ENCODE measurements around the gene COBLL1. TPM values are rescaled to one million over a fixed set of nuclear protein-coding genes. Genes with fewer than 3 reads are reported as not detected.

The COBLL1 gene
- total RNA-seq, 1 experiment from 2014 or later = 3.6 TPM

DNA sequence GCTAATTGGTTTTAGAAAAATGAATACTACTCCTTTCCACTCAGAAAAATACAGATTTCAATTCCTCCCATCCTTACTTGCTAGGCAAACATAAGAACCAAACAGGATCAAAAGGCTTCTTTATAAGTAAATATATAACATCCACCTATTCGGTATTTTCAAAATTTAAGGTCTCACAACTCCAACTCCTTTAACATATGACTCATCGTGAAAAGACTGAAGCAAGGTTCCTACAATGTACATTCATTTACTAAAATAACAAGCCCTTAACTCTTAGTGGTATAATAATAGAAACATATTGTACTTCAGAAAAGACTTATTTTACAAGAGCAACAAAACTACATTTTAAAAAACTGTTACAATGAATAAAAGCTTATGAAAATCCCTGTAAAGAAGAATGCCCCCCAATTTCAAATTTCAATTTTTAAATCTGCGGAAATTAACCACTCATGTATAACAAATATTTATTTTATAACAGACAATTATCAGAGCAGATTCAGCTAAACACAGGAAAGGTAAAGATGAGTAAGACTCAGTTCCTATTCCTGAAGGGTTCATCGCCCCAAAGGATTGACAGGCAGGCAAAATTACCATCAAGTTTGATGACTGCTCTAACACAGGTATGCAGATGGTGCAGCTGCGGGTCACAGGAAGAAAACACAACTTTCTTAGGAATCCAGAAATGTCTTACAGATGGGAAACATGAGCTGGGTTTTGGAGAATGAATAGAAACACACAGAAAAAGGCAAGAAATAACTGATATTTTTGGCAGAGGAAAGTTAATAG, 96.4 kb downstream of the COBLL1 start:
- Histone ChIP-seq H3K4me2 (ENCODE audit: low read length) (no peak overlapping the region), H3K79me2 (ENCODE audit: low read length) (no peaks in the 10 kb centered on the region)

DNA sequence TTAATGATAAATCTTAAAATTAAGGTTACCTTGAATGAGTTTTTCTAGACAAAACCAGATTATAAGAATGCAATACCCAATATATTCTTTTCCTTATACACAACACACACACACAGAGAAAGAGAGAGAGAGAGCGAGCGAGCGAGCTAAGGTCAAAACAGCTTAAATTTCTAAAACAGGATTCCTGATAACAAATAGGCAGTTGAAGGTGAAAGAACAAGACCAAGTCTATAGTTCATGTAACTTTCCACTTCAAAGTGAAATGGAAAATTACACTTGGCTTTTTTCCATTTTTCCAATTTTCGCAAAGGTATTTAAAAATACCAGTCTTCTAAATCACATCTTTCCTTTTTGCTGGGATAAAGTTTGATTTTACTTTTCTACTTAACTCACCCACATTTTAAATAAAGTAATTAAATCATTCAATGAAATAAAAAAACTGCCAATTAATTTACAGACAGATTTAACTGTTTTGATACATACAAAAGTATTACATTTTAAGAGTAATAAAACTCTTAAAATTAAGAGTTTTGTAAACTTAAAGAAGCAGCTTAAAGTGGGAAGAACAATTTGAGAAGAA, 98.8 kb downstream of the COBLL1 start:
- intact Hi-C loops (cut with micrococcal nuclease) = no loop called here
- H3K36me3 ChIP-seq (ENCODE audit: low read depth, low read length) = no peaks in the 10 kb centered on the region
- peaks cover 8% of the 10 kb centered on the region; the same call in 1 of the 2 replicates for H3K4me1 ChIP-seq (ENCODE audit: insufficient read depth, low read length)
- H4K20me1 ChIP-seq (ENCODE audit: low read length) = no peaks in the 10 kb centered on the region
- TF ChIP-seq EZH2 (IDR thresholded peaks at IDR 0.05; ENCODE audit: low read length, unreplicated experiment) (no peak), EZH2phosphoT487 (IDR thresholded peaks at IDR 0.05; ENCODE audit: borderline replicate concordance, low read length) (no peak)
- TF ChIP-seq, protein P1, sequence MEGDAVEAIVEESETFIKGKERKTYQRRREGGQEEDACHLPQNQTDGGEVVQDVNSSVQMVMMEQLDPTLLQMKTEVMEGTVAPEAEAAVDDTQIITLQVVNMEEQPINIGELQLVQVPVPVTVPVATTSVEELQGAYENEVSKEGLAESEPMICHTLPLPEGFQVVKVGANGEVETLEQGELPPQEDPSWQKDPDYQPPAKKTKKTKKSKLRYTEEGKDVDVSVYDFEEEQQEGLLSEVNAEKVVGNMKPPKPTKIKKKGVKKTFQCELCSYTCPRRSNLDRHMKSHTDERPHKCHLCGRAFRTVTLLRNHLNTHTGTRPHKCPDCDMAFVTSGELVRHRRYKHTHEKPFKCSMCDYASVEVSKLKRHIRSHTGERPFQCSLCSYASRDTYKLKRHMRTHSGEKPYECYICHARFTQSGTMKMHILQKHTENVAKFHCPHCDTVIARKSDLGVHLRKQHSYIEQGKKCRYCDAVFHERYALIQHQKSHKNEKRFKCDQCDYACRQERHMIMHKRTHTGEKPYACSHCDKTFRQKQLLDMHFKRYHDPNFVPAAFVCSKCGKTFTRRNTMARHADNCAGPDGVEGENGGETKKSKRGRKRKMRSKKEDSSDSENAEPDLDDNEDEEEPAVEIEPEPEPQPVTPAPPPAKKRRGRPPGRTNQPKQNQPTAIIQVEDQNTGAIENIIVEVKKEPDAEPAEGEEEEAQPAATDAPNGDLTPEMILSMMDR (conservative IDR thresholded peaks at IDR 0.05; ENCODE audit: low read depth, low read length) = no peak
- H3K9me3 ChIP-seq (ENCODE audit: low read length) = no peaks in the 10 kb centered on the region
- no peaks in the 10 kb centered on the region for H3K79me2 ChIP-seq (ENCODE audit: low read length)
- no TSS peak for BruUV-seq (replicated peaks)
- DNase-seq (no peak), ATAC-seq (no peak)
- POLR2A ChIA-PET (ENCODE audit: unreplicated experiment) = no interaction called here
- H2AFZ ChIP-seq (ENCODE audit: low read length) = no peak overlapping the region
- no peaks in the 10 kb centered on the region for H3K27me3 ChIP-seq (ENCODE audit: low read length)
- H3F3A ChIP-seq (ENCODE audit: low read length, unreplicated experiment) = no peaks in the 10 kb centered on the region
- no peak overlapping the region for H3K4me2 ChIP-seq (ENCODE audit: low read length)
- no peak overlapping the region for H3K9ac ChIP-seq (ENCODE audit: low read length)
- no peak overlapping the region for H3K27ac ChIP-seq (ENCODE audit: low read length)
- no peaks in the 10 kb centered on the region for H3K9me2 ChIP-seq (replicated peaks; ENCODE audit: low read length)
- CTCF ChIA-PET = interaction anchor here (0.6 kb wide), 1 partner anchor 248 kb away, joined by 3 read pairs; no protein-coding TSS in a partner anchor
- H3K4me3 ChIP-seq (ENCODE audit: low read length) = no peak overlapping the region

More for the DNA sequence above, 96.4 kb downstream of the COBLL1 start:
- Histone ChIP-seq H4K20me1 (ENCODE audit: low read length) (no peaks in the 10 kb centered on the region), H2AFZ (ENCODE audit: low read length) (no peak overlapping the region), H3K9ac (ENCODE audit: low read length) (no peak overlapping the region), H3K9me2 (replicated peaks; ENCODE audit: low read length) (no peaks in the 10 kb centered on the region), H3K4me3 (ENCODE audit: low read length) (no peak overlapping the region), H3K9me3 (ENCODE audit: low read length) (no peaks in the 10 kb centered on the region), H3K4me1 (ENCODE audit: insufficient read depth, low read length) (peaks cover 2% of the 10 kb centered on the region; the same call in 1 of the 2 replicates), H3K27me3 (ENCODE audit: low read length) (no peaks in the 10 kb centered on the region), H3F3A (ENCODE audit: low read length, unreplicated experiment) (no peaks in the 10 kb centered on the region), H3K36me3 (ENCODE audit: low read depth, low read length) (no peaks in the 10 kb centered on the region), H3K27ac (ENCODE audit: low read length) (no peak overlapping the region)
- ATAC-seq = no peak
- ChIA-PET POLR2A (ENCODE audit: unreplicated experiment) (no interaction called here), CTCF (no interaction called here)
- intact Hi-C loops (cut with micrococcal nuclease) = no loop called here
- DNase-seq = no peak
- no TSS peak for BruUV-seq (replicated peaks)
- TF ChIP-seq EZH2phosphoT487 (IDR thresholded peaks at IDR 0.05; ENCODE audit: borderline replicate concordance, low read length) = no peak
- no peak for TF ChIP-seq EZH2 (IDR thresholded peaks at IDR 0.05; ENCODE audit: low read length, unreplicated experiment)
- TF ChIP-seq, protein P1 (conservative IDR thresholded peaks at IDR 0.05; ENCODE audit: low read depth, low read length) = no peak

DNA sequence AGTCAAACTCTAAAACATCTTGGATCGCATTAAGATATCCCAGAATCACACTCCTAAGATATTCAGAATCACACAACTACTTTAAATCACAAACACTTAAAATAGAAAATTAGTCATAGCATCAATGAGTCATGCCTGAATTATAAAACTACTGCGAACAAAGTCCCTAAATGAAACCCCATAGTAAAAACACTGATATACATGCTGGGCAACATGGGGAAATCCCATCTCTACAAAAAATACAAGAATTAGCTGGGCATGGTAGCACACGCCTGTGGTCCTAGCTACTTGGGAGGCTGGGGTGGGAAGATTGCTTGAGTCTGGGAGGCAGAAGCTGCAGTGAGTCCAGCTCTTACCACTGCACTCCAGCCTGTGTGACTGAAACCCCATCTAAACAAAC, 101.7 kb downstream of the COBLL1 start:
- Histone ChIP-seq H3K27ac (ENCODE audit: low read length) (no peak overlapping the region), H3K9me3 (ENCODE audit: low read length) (no peaks in the 10 kb centered on the region), H3K9ac (ENCODE audit: low read length) (no peak overlapping the region), H3K4me1 (ENCODE audit: insufficient read depth, low read length) (peaks cover 8% of the 10 kb centered on the region; the same call in 1 of the 2 replicates), H3K79me2 (ENCODE audit: low read length) (no peaks in the 10 kb centered on the region), H4K20me1 (ENCODE audit: low read length) (no peaks in the 10 kb centered on the region), H3K9me2 (replicated peaks; ENCODE audit: low read length) (no peaks in the 10 kb centered on the region), H3K4me2 (ENCODE audit: low read length) (peak overlapping the region; percentile 32), H3F3A (ENCODE audit: low read length, unreplicated experiment) (no peaks in the 10 kb centered on the region), H3K36me3 (ENCODE audit: low read depth, low read length) (no peaks in the 10 kb centered on the region), H3K27me3 (ENCODE audit: low read length) (no peaks in the 10 kb centered on the region), H3K4me3 (ENCODE audit: low read length) (no peak overlapping the region), H2AFZ (ENCODE audit: low read length) (no peak overlapping the region)
- CTCF ChIA-PET = no interaction called here
- intact Hi-C loops (cut with micrococcal nuclease) = loop anchor here (5.0 kb wide), 1 partner anchor 242 kb away; no protein-coding TSS in a partner anchor
- BruUV-seq (replicated peaks) = no TSS peak
- POLR2A ChIA-PET (ENCODE audit: unreplicated experiment) = no interaction called here
- peak; percentile 76 for ATAC-seq
- TF ChIP-seq EZH2phosphoT487 (IDR thresholded peaks at IDR 0.05; ENCODE audit: borderline replicate concordance, low read length) (no peak), EZH2 (IDR thresholded peaks at IDR 0.05; ENCODE audit: low read length, unreplicated experiment) (no peak)
- TF ChIP-seq, protein P1 (conservative IDR thresholded peaks at IDR 0.05; ENCODE audit: low read depth, low read length) = no peak
- DNase-seq = peak; percentile 67

All from PC-3 (cell line).